Neural crest cell (in vitro differentiated cells): ENCODE data around the gene SCGN. TPM values are rescaled to one million over a fixed set of nuclear protein-coding genes. Genes with fewer than 3 reads are reported as not detected.
A peak's percentile ranks its signal among the peaks of the same experiment; 100 is the strongest.

ENCODE experiments used
- DNase-seq: peaks from one replicate; pipeline ENCODE4 v3.0.0; 2021; ENCODE audit warnings: low read depth, mixed read lengths, low spot score
- H3K27ac Mint-ChIP-seq: one replicate; pipeline ENCODE4 v1.8.0; 2021; ENCODE audit warnings: mild to moderate bottlenecking, mixed read lengths; ENCODE audit not compliant: unreplicated experiment
- H3K27me3 Mint-ChIP-seq: 2 replicates; pipeline ENCODE4 v1.8.0; 2021; ENCODE audit warnings: low read depth, mild to moderate bottlenecking, mixed read lengths
- H3K36me3 Mint-ChIP-seq: 2 replicates; pipeline ENCODE4 v1.8.0; 2021; ENCODE audit warnings: low read depth, mild to moderate bottlenecking, mixed read lengths
- H3K4me1 Mint-ChIP-seq: 2 replicates; pipeline ENCODE4 v1.8.0; 2021; ENCODE audit warnings: mixed read lengths
- H3K4me3 Mint-ChIP-seq: one replicate; pipeline ENCODE4 v1.8.0; 2021; ENCODE audit warnings: mild to moderate bottlenecking, mixed read lengths
- H3K9me3 Mint-ChIP-seq: 2 replicates; pipeline ENCODE4 v1.8.0; 2021; ENCODE audit warnings: mixed read lengths
- total RNA-seq: library from RNA; stranded (reverse); gene quantifications from 2 replicates; pipeline ENCODE4 v1.2.1, GENCODE V29; 2021
- TF ChIP-seq, protein P1 (sequence below): fragments of 200-600 bp; sonication (generic); conservative IDR thresholded peaks from 2 replicates; pipeline ENCODE4 v1.5.0; 2021; ENCODE audit warnings: antibody characterized with exemption, mild to moderate bottlenecking

SCGN gene
- total RNA-seq, 1 donor from 2014 or later, result not detected

DNA sequence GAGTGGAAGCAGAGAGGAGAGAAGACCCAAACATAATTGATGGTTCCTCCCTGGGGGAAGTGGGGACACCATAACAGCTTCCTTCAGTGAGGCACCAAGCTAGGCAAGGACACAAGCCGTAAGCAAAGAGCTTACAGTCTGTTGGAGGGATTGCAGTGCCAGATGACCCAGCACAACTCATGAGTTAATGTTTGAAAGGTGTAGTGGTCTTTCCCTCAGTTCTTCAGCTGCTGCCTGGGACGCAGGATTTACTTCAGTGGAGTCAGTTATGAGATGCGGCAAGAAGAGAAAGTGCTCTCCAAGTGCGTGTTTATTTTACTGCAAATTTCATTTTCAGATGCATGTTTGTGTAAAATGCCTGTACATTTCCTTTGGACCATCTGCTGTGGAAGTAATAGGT, 63.8 kb downstream of the SCGN start:
- H3K36me3 Mint-ChIP-seq, result no peaks in the 10 kb centered on the region
- peaks cover 21% of the 10 kb centered on the region for H3K4me1 Mint-ChIP-seq
- H3K4me3 Mint-ChIP-seq, result no peak overlapping the region
- H3K27me3 Mint-ChIP-seq, result no peaks in the 10 kb centered on the region
- TF ChIP-seq, protein P1, sequence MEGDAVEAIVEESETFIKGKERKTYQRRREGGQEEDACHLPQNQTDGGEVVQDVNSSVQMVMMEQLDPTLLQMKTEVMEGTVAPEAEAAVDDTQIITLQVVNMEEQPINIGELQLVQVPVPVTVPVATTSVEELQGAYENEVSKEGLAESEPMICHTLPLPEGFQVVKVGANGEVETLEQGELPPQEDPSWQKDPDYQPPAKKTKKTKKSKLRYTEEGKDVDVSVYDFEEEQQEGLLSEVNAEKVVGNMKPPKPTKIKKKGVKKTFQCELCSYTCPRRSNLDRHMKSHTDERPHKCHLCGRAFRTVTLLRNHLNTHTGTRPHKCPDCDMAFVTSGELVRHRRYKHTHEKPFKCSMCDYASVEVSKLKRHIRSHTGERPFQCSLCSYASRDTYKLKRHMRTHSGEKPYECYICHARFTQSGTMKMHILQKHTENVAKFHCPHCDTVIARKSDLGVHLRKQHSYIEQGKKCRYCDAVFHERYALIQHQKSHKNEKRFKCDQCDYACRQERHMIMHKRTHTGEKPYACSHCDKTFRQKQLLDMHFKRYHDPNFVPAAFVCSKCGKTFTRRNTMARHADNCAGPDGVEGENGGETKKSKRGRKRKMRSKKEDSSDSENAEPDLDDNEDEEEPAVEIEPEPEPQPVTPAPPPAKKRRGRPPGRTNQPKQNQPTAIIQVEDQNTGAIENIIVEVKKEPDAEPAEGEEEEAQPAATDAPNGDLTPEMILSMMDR, result no peak
- DNase-seq, result no peak
- H3K9me3 Mint-ChIP-seq, result peaks cover 2% of the 10 kb centered on the region
- H3K27ac Mint-ChIP-seq, result no peak overlapping the region

DNA sequence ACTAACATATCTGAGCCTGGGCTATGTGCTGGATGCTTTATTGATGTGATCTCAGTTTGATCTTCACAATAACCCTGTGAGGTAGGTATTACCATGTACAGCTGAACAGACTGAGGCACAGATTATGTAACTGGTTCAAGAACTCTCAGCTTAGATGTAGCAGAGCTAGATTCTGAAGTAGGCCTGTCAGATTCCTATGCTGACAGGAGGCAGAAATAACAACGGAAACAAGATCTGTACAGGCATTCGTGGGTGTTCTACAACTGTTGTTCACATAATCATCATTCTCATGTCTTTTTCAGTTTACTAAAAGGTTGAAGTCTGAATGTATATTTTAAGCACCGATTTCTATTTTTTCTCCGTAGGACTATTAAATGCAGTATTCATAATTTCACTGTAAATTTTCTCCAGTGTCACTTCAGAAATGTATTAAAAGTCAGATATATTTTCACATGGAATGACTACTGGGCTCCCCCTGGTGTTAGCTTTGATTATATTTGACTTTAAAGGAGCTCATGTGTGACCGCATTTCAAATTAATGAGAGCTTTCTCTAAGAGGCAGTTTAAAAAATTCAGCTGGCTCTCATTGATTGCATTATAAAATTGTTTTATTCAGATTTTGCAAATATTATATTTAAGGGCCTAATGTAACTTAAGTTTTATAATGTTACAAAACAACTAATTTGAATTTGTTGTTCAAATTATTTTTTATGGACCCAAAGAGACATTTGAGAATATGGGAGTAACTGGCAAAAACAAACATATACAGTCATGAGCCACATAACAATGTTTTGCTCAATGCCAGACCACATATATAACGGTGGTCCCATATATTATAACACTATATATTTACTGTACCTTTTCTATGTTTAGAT, 66.1 kb downstream of the SCGN start:
- no peak for DNase-seq
- H3K4me3 Mint-ChIP-seq, result no peak overlapping the region
- peaks cover 21% of the 10 kb centered on the region for H3K4me1 Mint-ChIP-seq
- H3K27me3 Mint-ChIP-seq, result no peaks in the 10 kb centered on the region
- TF ChIP-seq, protein P1, result peak; percentile 75
- no peak overlapping the region for H3K27ac Mint-ChIP-seq
- H3K9me3 Mint-ChIP-seq, result no peaks in the 10 kb centered on the region
- no peaks in the 10 kb centered on the region for H3K36me3 Mint-ChIP-seq

DNA sequence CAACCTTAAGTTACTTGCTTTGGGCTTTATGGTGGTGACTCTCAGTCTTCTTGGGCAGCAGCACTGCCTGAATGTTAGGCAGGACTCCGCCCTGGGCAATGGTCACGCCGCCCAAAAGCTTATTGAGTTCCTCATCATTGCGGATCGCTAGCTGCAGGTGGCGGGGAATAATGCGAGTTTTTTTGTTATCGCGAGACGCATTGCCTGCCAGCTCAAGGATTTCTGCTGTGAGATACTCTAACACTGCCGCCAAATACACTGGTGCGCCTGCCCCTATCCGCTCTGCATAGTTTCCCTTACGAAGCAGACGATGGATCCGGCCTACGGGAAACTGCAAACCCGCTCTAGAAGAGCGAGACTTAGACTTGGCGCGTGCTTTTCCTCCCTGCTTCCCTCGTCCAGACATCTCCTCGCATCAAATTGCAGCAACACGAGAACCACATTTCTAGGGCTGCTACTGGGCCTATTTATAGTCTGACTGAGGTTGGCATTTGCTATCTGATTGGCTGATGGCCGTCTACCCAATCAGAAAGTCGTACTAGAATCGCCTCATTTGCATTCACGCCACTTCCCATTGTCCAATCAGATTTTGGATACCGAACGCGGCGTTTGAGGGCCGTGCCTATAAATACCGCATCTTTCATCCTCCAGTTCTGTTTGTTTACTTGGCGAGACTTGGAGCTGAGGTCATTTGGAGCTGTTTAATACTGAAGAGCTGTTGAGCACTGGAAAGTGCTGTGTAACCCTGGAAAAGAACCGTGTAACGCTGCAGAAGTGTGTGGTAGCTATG, 74.3 kb downstream of the SCGN start:
- TF ChIP-seq, protein P1, result no peak
- no peak overlapping the region for H3K27ac Mint-ChIP-seq

DNA sequence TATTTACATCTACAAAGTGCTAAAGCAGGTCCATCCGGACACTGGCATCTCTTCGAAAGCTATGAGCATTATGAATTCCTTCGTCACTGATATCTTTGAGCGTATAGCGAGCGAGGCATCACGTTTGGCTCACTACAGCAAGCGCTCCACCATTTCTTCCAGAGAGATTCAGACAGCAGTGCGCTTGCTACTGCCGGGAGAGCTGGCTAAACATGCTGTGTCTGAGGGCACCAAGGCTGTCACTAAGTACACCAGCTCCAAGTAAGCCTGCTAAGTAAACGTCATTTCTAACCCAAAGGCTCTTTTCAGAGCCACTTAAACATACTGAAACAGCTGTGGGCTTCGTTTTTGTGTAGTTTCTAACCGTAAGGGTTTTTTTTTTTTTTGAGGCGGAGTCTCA, 75.0 kb downstream of the SCGN start:
- TF ChIP-seq, protein P1, result no peak
- Mint-ChIP-seq H3K36me3 (no peaks in the 10 kb centered on the region), H3K4me1 (no peaks in the 10 kb centered on the region), H3K4me3 (no peak overlapping the region), H3K27me3 (peaks cover 3% of the 10 kb centered on the region), H3K9me3 (peaks cover 11% of the 10 kb centered on the region), H3K27ac (no peak overlapping the region)
- DNase-seq, result no peak

More for the DNA sequence above, 74.3 kb downstream of the SCGN start:
- no peak for DNase-seq
- no peak overlapping the region for H3K4me3 Mint-ChIP-seq
- H3K36me3 Mint-ChIP-seq, result no peaks in the 10 kb centered on the region
- no peaks in the 10 kb centered on the region for H3K4me1 Mint-ChIP-seq
- peaks cover 9% of the 10 kb centered on the region for H3K9me3 Mint-ChIP-seq
- H3K27me3 Mint-ChIP-seq, result peaks cover 3% of the 10 kb centered on the region

DNA sequence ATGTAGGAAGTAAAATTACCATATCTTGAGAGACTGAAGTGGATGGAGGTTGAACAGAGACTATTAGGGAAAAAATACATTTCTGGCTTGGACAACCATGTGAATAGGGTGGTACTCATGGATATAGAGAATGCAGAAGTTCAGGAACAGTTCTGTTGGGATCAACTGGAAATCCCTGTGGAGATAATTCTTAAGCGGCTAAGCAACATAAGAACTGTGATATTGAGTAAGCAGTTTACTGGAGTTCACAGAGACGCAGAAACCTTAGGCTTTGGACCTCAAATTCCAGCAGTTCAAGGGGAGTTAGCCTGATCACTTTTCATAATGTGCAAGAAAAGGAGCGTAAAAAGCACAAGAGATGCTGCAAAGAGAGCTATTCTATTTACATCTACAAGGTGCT, 78.9 kb downstream of the SCGN start:
- no peak for DNase-seq
- no peak overlapping the region for H3K4me3 Mint-ChIP-seq
- H3K36me3 Mint-ChIP-seq, result peaks cover 2% of the 10 kb centered on the region
- H3K27ac Mint-ChIP-seq, result no peak overlapping the region
- TF ChIP-seq, protein P1, result no peak
- no peaks in the 10 kb centered on the region for H3K4me1 Mint-ChIP-seq
- peaks cover 10% of the 10 kb centered on the region for H3K27me3 Mint-ChIP-seq
- peaks cover 14% of the 10 kb centered on the region for H3K9me3 Mint-ChIP-seq
